ENCODE measurements around the gene NFAM1. TPM values are rescaled to one million over a fixed set of nuclear protein-coding genes. Genes with fewer than 3 reads are reported as not detected.

Gene NFAM1
- total and polyA plus RNA-seq, 7 experiments from 2014 or later = 0.03 to 40.3 (median 0.57) TPM

DNA sequence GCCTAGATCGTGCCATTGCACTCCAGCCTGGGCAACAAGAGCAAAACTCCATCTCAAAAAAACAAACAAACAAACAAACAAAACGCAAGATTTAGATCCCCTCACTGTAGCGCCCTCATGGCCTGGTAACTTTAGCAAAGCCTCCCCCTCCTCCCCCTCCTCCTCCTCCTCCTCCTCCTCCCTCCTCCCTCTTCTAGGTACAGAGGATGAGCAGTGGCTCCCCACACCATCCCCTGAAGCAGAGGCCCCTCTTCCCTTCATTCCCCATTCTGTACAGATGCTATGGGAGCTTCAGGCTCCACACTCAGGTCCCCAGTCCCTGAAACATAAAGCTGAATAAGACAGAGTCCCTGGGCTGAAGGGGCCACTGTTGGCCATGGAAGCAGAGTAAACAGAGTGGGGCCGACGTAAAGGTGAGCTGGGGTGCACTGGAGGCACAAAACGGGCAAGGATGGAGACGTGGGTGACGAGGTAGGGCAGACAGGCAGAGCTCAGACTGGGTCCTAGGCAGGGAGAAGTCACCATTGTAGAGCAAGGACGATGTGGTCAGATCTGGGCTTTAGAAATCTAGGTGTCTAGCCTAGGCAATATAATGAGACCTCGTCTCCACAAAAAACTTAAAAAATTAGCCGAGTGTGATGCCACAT, 19.4 kb upstream of the NFAM1 start:
- CTCF ChIA-PET = no interaction called here
- POLR2A ChIA-PET = no interaction called here
- intact Hi-C loops (cut with micrococcal nuclease) = no loop called here

DNA sequence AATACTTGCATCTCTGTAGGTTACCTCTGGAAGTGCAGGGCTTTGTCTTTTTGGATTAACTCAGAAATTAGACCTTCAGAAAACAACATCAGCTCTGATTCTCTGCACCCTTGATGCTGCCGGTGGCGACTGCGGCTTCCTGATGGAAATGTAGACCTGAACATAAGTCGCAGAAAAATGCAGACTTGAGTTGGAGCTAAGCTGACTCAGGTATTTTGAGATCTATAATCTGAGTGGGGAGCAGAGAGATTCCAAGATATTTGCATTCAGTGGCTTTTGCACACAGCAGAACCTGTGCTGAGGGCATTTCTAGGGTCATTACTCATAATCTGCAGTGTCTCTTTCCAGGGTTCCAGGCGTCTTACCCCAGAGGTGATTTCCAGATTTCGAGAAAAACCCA, 18.7 kb upstream of the NFAM1 start:
- ChIA-PET CTCF (no interaction called here), POLR2A (no interaction called here)
- no peaks in the 10 kb centered on the region for H3K27me3 ChIP-seq (ENCODE audit: control insufficient read depth in 2 of 2, insufficient read depth in 2 of 2, low read length in 2 of 2)
- no peaks in the 10 kb centered on the region for H3K4me1 ChIP-seq (ENCODE audit: control insufficient read depth in 2 of 2, insufficient read depth in 2 of 2, low read length in 2 of 2)
- H3K36me3 ChIP-seq (ENCODE audit: control insufficient read depth in 2 of 3, insufficient read depth in 3 of 3, low read length in 3 of 3) = no peaks in the 10 kb centered on the region
- Mint-ChIP-seq H3K36me3 (no peaks in the 10 kb centered on the region), H3K27me3 (peaks cover 0 to 5% (median 0%) of the 10 kb centered on the region in 5 donors), H3K9me3 (no peaks in the 10 kb centered on the region), H3K27ac (no peak overlapping the region), H3K4me1 (no peaks in the 10 kb centered on the region), H3K4me3 (no peak overlapping the region)
- no peak overlapping the region for H3K4me3 ChIP-seq (ENCODE audit: low read length)
- no peak overlapping the region for H3K27ac ChIP-seq (ENCODE audit: low read depth, low read length)
- ATAC-seq (no peak), DNase-seq (no peak)
- H3K9me3 ChIP-seq (ENCODE audit: control insufficient read depth in 2 of 3, low read length in 3 of 3) = no peaks in the 10 kb centered on the region
- intact Hi-C loops (cut with micrococcal nuclease) = no loop called here

More for the DNA sequence above, 19.4 kb upstream of the NFAM1 start:
- peaks cover 0 to 12% (median 0%) of the 10 kb centered on the region in 5 donors for H3K27me3 Mint-ChIP-seq
- H3K27ac Mint-ChIP-seq = peak overlapping the region in 1 of 9 donors; percentile 57
- H3K4me1 Mint-ChIP-seq = no peaks in the 10 kb centered on the region
- no peaks in the 10 kb centered on the region for H3K27me3 ChIP-seq (ENCODE audit: control insufficient read depth in 2 of 2, insufficient read depth in 2 of 2, low read length in 2 of 2)
- no peaks in the 10 kb centered on the region for H3K4me1 ChIP-seq (ENCODE audit: control insufficient read depth in 2 of 2, insufficient read depth in 2 of 2, low read length in 2 of 2)
- no peaks in the 10 kb centered on the region for H3K36me3 Mint-ChIP-seq
- H3K9me3 Mint-ChIP-seq = peaks cover 0 to 1% (median 0%) of the 10 kb centered on the region in 11 donors
- H3K9me3 ChIP-seq (ENCODE audit: control insufficient read depth in 2 of 3, low read length in 3 of 3) = no peaks in the 10 kb centered on the region
- H3K27ac ChIP-seq (ENCODE audit: low read depth, low read length) = no peak overlapping the region
- ATAC-seq = no peak
- no peak overlapping the region for H3K4me3 Mint-ChIP-seq
- no peak overlapping the region for H3K4me3 ChIP-seq (ENCODE audit: low read length)
- DNase-seq = no peak
- no peaks in the 10 kb centered on the region for H3K36me3 ChIP-seq (ENCODE audit: control insufficient read depth in 2 of 3, insufficient read depth in 3 of 3, low read length in 3 of 3)

DNA sequence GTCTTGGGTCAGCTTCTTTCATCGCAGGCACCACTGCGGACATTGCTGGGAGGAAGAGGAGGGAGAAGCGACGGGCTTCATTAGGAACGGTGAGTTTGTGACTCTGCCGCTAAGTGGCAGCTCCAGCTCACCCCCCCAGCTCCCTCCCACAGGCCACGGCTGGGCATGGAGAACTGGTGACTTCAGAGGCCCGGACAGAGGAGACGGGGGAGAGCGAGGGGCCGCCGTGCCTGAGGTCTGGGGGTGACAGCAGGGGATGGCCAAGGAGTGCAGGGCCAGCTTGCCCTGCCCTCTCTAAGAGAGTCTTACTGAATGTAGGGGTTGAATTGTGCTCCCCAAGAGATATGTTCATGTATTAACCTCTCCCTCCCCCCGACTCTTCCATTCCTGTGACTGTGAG, 13.9 kb upstream of the NFAM1 start:
- Mint-ChIP-seq H3K4me3 (peak overlapping the region in 2 of 10 donors; percentile 43 to 48), H3K27ac (peak overlapping the region in 1 of 9 donors; percentile 8), H3K4me1 (peaks cover 9 to 29% (median 22%) of the 10 kb centered on the region in 7 donors), H3K36me3 (no peaks in the 10 kb centered on the region), H3K9me3 (no peaks in the 10 kb centered on the region), H3K27me3 (peaks cover 0 to 5% (median 0%) of the 10 kb centered on the region in 5 donors)
- Histone ChIP-seq H3K4me1 (ENCODE audit: control insufficient read depth in 2 of 2, insufficient read depth in 2 of 2, low read length in 2 of 2) (peaks cover 15% of the 10 kb centered on the region in 2 donors), H3K36me3 (ENCODE audit: control insufficient read depth in 2 of 3, insufficient read depth in 3 of 3, low read length in 3 of 3) (no peaks in the 10 kb centered on the region), H3K27ac (ENCODE audit: low read depth, low read length) (no peak overlapping the region), H3K9me3 (ENCODE audit: control insufficient read depth in 2 of 3, low read length in 3 of 3) (no peaks in the 10 kb centered on the region), H3K27me3 (ENCODE audit: control insufficient read depth in 2 of 2, insufficient read depth in 2 of 2, low read length in 2 of 2) (no peaks in the 10 kb centered on the region), H3K4me3 (ENCODE audit: low read length) (no peak overlapping the region)
- CTCF ChIA-PET = interaction anchor here (0.6 kb wide), 1 partner anchor 199 kb away, joined by 5 read pairs; no protein-coding TSS in a partner anchor
- intact Hi-C loops (cut with micrococcal nuclease) = no loop called here
- ATAC-seq = no peak
- no peak for DNase-seq
- POLR2A ChIA-PET = interaction anchor here (3.6 kb wide), 1 partner anchor 646 kb away, joined by 11 read pairs; the partner anchor contains the start of gene CCDC134

DNA sequence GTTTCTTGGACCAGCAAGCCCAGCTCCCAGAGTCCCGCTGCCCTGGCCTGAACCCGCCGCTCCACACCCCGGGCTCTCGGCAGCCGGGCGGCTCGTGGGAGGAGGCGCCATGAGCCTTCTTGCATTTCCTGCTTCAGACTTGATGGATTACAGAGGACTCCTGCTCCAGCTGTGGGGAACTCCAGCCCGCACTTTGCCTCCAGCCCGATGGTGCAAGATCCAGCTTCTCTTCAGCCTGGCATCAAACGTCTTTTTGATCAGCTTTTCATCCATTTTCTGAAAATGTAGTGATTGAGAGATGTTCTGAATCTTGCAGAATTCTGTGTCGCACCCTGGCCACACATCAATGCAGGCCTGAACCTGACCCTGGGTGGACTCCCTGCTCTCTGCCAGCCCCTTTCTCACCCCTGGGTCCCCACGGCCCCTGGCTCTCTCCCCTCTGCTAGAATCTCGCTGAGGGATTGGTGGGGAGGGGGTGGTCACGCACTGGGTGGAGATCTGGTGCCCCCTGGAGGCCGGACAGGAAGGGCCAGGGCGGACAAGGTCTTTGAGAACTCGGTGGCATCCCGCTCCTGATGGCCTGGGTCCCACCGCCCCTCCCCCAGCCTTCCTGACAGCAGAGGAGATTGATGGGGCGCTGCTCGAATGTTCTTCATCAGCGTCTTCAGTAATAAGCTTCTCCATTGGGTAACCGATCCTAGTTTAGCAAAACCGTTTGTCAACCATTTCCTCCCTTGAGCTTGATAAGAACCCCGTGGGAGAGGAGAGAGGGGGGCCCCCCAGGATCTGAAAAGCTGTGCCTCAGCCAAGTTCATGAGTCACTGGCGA, 12.1 kb upstream of the NFAM1 start:
- Mint-ChIP-seq H3K27ac (peak overlapping the region; percentile 88 to 98 (median 94)), H3K4me1 (peaks cover 9 to 34% (median 26%) of the 10 kb centered on the region in 7 donors), H3K9me3 (no peaks in the 10 kb centered on the region), H3K4me3 (peak overlapping the region; percentile 77 to 94 (median 84)), H3K27me3 (peaks cover 0 to 3% (median 0%) of the 10 kb centered on the region in 5 donors), H3K36me3 (no peaks in the 10 kb centered on the region)
- Histone ChIP-seq H3K27ac (ENCODE audit: low read depth, low read length) (peak overlapping the region; percentile 71), H3K27me3 (ENCODE audit: control insufficient read depth in 2 of 2, insufficient read depth in 2 of 2, low read length in 2 of 2) (no peaks in the 10 kb centered on the region), H3K36me3 (ENCODE audit: control insufficient read depth in 2 of 3, insufficient read depth in 3 of 3, low read length in 3 of 3) (no peaks in the 10 kb centered on the region), H3K9me3 (ENCODE audit: control insufficient read depth in 2 of 3, low read length in 3 of 3) (no peaks in the 10 kb centered on the region), H3K4me1 (ENCODE audit: control insufficient read depth in 2 of 2, insufficient read depth in 2 of 2, low read length in 2 of 2) (peaks cover 15% of the 10 kb centered on the region in 2 donors), H3K4me3 (ENCODE audit: low read length) (peak overlapping the region; percentile 68)
- ATAC-seq = peak; percentile 92
- peak; percentile 61 to 88 (median 82) for DNase-seq
- CTCF ChIA-PET = interaction anchor here (0.6 to 2.1 kb wide), 16 partner anchors 12 to 747 kb away, joined by 3 to 19 read pairs (median 3); partner anchors contain the start of genes NDUFA6, NFAM1 and SMDT1
- intact Hi-C loops (cut with micrococcal nuclease) = loop anchor here (1.0 to 5.0 kb wide), 9 partner anchors 77 to 757 kb away; partner anchors contain the start of genes NDUFA6 (in 2 of the 2), CENPM (in 1 of the 2), SERHL2 (in 1 of the 2) and SNU13 (in 1 of the 2)
- POLR2A ChIA-PET = interaction anchor here (0.5 to 3.6 kb wide), 22 partner anchors 11 to 1422 kb away, joined by 3 to 26 read pairs (median 4); partner anchors contain the start of genes CCDC134, NAGA, NDUFA6 and PHETA2

DNA sequence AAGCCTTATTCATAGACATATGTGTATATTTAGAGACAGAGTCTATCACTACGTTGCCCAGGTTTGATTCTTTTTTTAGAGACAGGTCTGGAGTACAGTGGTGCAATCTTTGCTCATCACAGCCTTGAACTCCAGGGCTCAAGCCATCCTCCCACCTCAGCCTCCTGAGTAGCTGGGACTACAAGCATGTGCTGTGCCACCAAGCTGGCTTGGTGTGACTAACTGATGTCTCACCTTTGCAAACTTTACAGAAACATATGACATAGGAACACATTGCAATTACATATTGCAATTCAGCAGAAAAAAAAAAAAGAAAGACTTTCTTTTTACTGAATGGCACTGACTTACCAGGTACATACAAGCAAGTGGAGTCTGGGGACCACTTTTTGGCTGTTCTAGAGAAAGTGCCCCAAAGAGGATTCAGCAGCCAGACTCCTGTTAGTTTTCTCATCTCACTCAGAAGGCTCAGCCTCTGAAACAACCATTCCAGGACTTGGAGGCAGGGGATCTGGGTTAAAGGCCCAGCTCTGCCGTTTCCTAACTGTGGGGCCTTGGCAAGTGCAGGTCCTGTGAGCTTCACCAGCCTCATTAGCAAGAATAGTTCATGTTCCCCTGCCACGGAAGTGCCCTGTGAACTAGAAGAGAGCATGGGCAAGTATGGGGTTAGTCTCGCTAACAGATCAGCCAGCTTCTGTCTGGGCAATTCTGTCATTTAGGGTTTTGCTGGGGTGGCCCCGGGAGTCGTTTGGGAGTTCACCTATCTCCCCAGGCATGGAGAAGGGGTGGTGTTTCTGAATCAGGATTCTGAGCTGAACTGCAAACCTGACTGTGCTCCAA, 11.3 kb upstream of the NFAM1 start:
- peaks cover 9 to 39% (median 29%) of the 10 kb centered on the region in 7 donors for H3K4me1 Mint-ChIP-seq
- no peaks in the 10 kb centered on the region for H3K27me3 ChIP-seq (ENCODE audit: control insufficient read depth in 2 of 2, insufficient read depth in 2 of 2, low read length in 2 of 2)
- no peaks in the 10 kb centered on the region for H3K36me3 Mint-ChIP-seq
- peak; percentile 3 for ATAC-seq
- H3K27ac Mint-ChIP-seq = peak overlapping the region; percentile 88 to 98 (median 94)
- intact Hi-C loops (cut with micrococcal nuclease) = loop anchor here (1.0 to 5.0 kb wide), 9 partner anchors 76 to 756 kb away; partner anchors contain the start of genes NDUFA6 (in 2 of the 2), CENPM (in 1 of the 2), SERHL2 (in 1 of the 2) and SNU13 (in 1 of the 2)
- H3K9me3 Mint-ChIP-seq = no peaks in the 10 kb centered on the region
- ChIA-PET POLR2A (interaction anchor here (0.7 to 3.6 kb wide), 18 partner anchors 11 to 1157 kb away, joined by 3 to 26 read pairs (median 4); partner anchors contain the start of genes CCDC134, NAGA, NDUFA6 and PHETA2), CTCF (interaction anchor here (0.6 to 2.1 kb wide), 14 partner anchors 11 to 746 kb away, joined by 3 to 19 read pairs (median 4); partner anchors contain the start of genes NDUFA6, NFAM1 and SMDT1)
- H3K4me3 ChIP-seq (ENCODE audit: low read length) = peak overlapping the region; percentile 68
- H3K4me3 Mint-ChIP-seq = peak overlapping the region; percentile 48 to 94 (median 80)
- H3K4me1 ChIP-seq (ENCODE audit: control insufficient read depth in 2 of 2, insufficient read depth in 2 of 2, low read length in 2 of 2) = peaks cover 15% of the 10 kb centered on the region in 2 donors
- peaks cover 0 to 2% (median 0%) of the 10 kb centered on the region in 5 donors for H3K27me3 Mint-ChIP-seq
- no peaks in the 10 kb centered on the region for H3K36me3 ChIP-seq (ENCODE audit: control insufficient read depth in 2 of 3, insufficient read depth in 3 of 3, low read length in 3 of 3)
- no peak for DNase-seq
- H3K27ac ChIP-seq (ENCODE audit: low read depth, low read length) = peak overlapping the region; percentile 71
- H3K9me3 ChIP-seq (ENCODE audit: control insufficient read depth in 2 of 3, low read length in 3 of 3) = no peaks in the 10 kb centered on the region
